ENCODE results near the gene CGRRF1.
A peak's percentile ranks its signal among the peaks of the same experiment; 100 is the strongest.

The CGRRF1 gene

GRCh38 chr14:54564071-54564867 lies 54.6 kb downstream of the CGRRF1 start:
- no peak overlapping the region for H3K27ac Mint-ChIP-seq (ENCODE audit: low read depth)
- DNase-seq (ENCODE audit: low spot score in 2 of 2) (no peak), ATAC-seq (replicated peaks; ENCODE audit: extremely low read depth, poor library complexity, severe bottlenecking) (no peak)
- H3K4me3 Mint-ChIP-seq: peak overlapping the region; percentile 84
- H3K27me3 Mint-ChIP-seq: peaks cover 36% of the 10 kb centered on the region
- peaks cover 11% of the 10 kb centered on the region for H3K4me1 Mint-ChIP-seq
- H3K36me3 Mint-ChIP-seq (ENCODE audit: insufficient read depth): peaks cover 6% of the 10 kb centered on the region
- H3K9me3 Mint-ChIP-seq: no peaks in the 10 kb centered on the region

GRCh38 chr14:54564868-54565784 lies 55.4 kb downstream of the CGRRF1 start:
- peak overlapping the region; percentile 67 for H3K27ac Mint-ChIP-seq (ENCODE audit: low read depth)
- peaks cover 40% of the 10 kb centered on the region for H3K27me3 Mint-ChIP-seq
- DNase-seq (ENCODE audit: low spot score in 2 of 2) (peak; percentile 27), ATAC-seq (replicated peaks; ENCODE audit: extremely low read depth, poor library complexity, severe bottlenecking) (peak; percentile 29)
- H3K4me3 Mint-ChIP-seq: peak overlapping the region; percentile 84
- H3K4me1 Mint-ChIP-seq: peaks cover 11% of the 10 kb centered on the region
- peaks cover 6% of the 10 kb centered on the region for H3K36me3 Mint-ChIP-seq (ENCODE audit: insufficient read depth)
- no peaks in the 10 kb centered on the region for H3K9me3 Mint-ChIP-seq

GRCh38 chr14:54565785-54566409 lies 56.2 kb downstream of the CGRRF1 start:
- Mint-ChIP-seq H3K4me1 (peaks cover 11% of the 10 kb centered on the region), H3K27ac (ENCODE audit: low read depth) (peak overlapping the region; percentile 67), H3K27me3 (peaks cover 36% of the 10 kb centered on the region), H3K36me3 (ENCODE audit: insufficient read depth) (peaks cover 6% of the 10 kb centered on the region), H3K4me3 (peak overlapping the region; percentile 84), H3K9me3 (no peaks in the 10 kb centered on the region)
- DNase-seq (ENCODE audit: low spot score in 2 of 2) (peak; percentile 57 to 64), ATAC-seq (replicated peaks; ENCODE audit: extremely low read depth, poor library complexity, severe bottlenecking) (peak; percentile 78)

GRCh38 chr14:54566410-54567223 lies 56.9 kb downstream of the CGRRF1 start, which contains the start of gene SAMD4A:
Gene SAMD4A, plus strand, starts transcription at chr14:54567128. Its CDS starts 789 bp downstream, at chr14:54567917.
- H3K9me3 Mint-ChIP-seq: no peaks in the 10 kb centered on the region
- H3K27ac Mint-ChIP-seq (ENCODE audit: low read depth): peak within 1 kb of the TSS; percentile 84
- peak within 1 kb of the TSS; percentile 93 for H3K4me3 Mint-ChIP-seq
- H3K36me3 Mint-ChIP-seq (ENCODE audit: insufficient read depth): peaks cover 6% of the 10 kb centered on the region
- peak; percentile 20 for ATAC-seq (replicated peaks; ENCODE audit: extremely low read depth, poor library complexity, severe bottlenecking)
- peaks cover 11% of the 10 kb centered on the region for H3K4me1 Mint-ChIP-seq
- peak; percentile 23 to 28 for DNase-seq (ENCODE audit: low spot score in 2 of 2)
- H3K27me3 Mint-ChIP-seq: peaks cover 35% of the 10 kb centered on the region

GRCh38 chr14:54567224-54567638 lies 57.5 kb downstream of the CGRRF1 start:
- H3K9me3 Mint-ChIP-seq: peaks cover 5% of the 10 kb centered on the region
- peak overlapping the region; percentile 84 for H3K27ac Mint-ChIP-seq (ENCODE audit: low read depth)
- peaks cover 11% of the 10 kb centered on the region for H3K4me1 Mint-ChIP-seq
- ATAC-seq (replicated peaks; ENCODE audit: extremely low read depth, poor library complexity, severe bottlenecking): no peak
- H3K4me3 Mint-ChIP-seq: peak overlapping the region; percentile 93
- peaks cover 36% of the 10 kb centered on the region for H3K27me3 Mint-ChIP-seq
- peaks cover 6% of the 10 kb centered on the region for H3K36me3 Mint-ChIP-seq (ENCODE audit: insufficient read depth)
- DNase-seq (ENCODE audit: low spot score in 2 of 2): no peak

GRCh38 chr14:54567639-54568561 lies 58.2 kb downstream of the CGRRF1 start:
- H3K4me1 Mint-ChIP-seq: peaks cover 11% of the 10 kb centered on the region
- peaks cover 6% of the 10 kb centered on the region for H3K36me3 Mint-ChIP-seq (ENCODE audit: insufficient read depth)
- DNase-seq (ENCODE audit: low spot score in 2 of 2) (peak in 1 of 2 donors; percentile 11), ATAC-seq (replicated peaks; ENCODE audit: extremely low read depth, poor library complexity, severe bottlenecking) (peak; percentile 15)
- peaks cover 8% of the 10 kb centered on the region for H3K9me3 Mint-ChIP-seq
- peaks cover 35% of the 10 kb centered on the region for H3K27me3 Mint-ChIP-seq
- peak overlapping the region; percentile 93 for H3K4me3 Mint-ChIP-seq
- peak overlapping the region; percentile 84 for H3K27ac Mint-ChIP-seq (ENCODE audit: low read depth)

GRCh38 chr14:54568821-54569595 lies 59.3 kb downstream of the CGRRF1 start:
- H3K4me1 Mint-ChIP-seq: peaks cover 11% of the 10 kb centered on the region
- peaks cover 8% of the 10 kb centered on the region for H3K9me3 Mint-ChIP-seq
- peaks cover 6% of the 10 kb centered on the region for H3K36me3 Mint-ChIP-seq (ENCODE audit: insufficient read depth)
- DNase-seq (ENCODE audit: low spot score in 2 of 2) (no peak), ATAC-seq (replicated peaks; ENCODE audit: extremely low read depth, poor library complexity, severe bottlenecking) (no peak)
- no peak overlapping the region for H3K27ac Mint-ChIP-seq (ENCODE audit: low read depth)
- peak overlapping the region; percentile 93 for H3K4me3 Mint-ChIP-seq
- H3K27me3 Mint-ChIP-seq: peaks cover 46% of the 10 kb centered on the region

- peaks cover 8% of the 10 kb centered on the region for H3K9me3 Mint-ChIP-seq
- no peak overlapping the region for H3K4me3 Mint-ChIP-seq
- H3K4me1 Mint-ChIP-seq: peaks cover 5% of the 10 kb centered on the region
- H3K27me3 Mint-ChIP-seq: peaks cover 56% of the 10 kb centered on the region
- no peak overlapping the region for H3K27ac Mint-ChIP-seq (ENCODE audit: low read depth)
- ATAC-seq (replicated peaks; ENCODE audit: extremely low read depth, poor library complexity, severe bottlenecking) (no peak), DNase-seq (ENCODE audit: low spot score in 2 of 2) (no peak)
- H3K36me3 Mint-ChIP-seq (ENCODE audit: insufficient read depth): peaks cover 6% of the 10 kb centered on the region
Measured at GRCh38 chr14:54570047-54570446, 60.3 kb downstream of the CGRRF1 start.

GRCh38 chr14:54570631-54571415 lies 61.1 kb downstream of the CGRRF1 start:
- H3K4me3 Mint-ChIP-seq: no peak overlapping the region
- H3K9me3 Mint-ChIP-seq: peaks cover 8% of the 10 kb centered on the region
- peaks cover 64% of the 10 kb centered on the region for H3K27me3 Mint-ChIP-seq
- H3K36me3 Mint-ChIP-seq (ENCODE audit: insufficient read depth): peaks cover 4% of the 10 kb centered on the region
- no peak overlapping the region for H3K27ac Mint-ChIP-seq (ENCODE audit: low read depth)
- DNase-seq (ENCODE audit: low spot score in 2 of 2) (no peak), ATAC-seq (replicated peaks; ENCODE audit: extremely low read depth, poor library complexity, severe bottlenecking) (no peak)
- peaks cover 5% of the 10 kb centered on the region for H3K4me1 Mint-ChIP-seq

- H3K36me3 Mint-ChIP-seq (ENCODE audit: insufficient read depth): peaks cover 7% of the 10 kb centered on the region
- H3K9me3 Mint-ChIP-seq: peaks cover 8% of the 10 kb centered on the region
- peaks cover 79% of the 10 kb centered on the region for H3K27me3 Mint-ChIP-seq
- peaks cover 3% of the 10 kb centered on the region for H3K4me1 Mint-ChIP-seq
- no peak overlapping the region for H3K27ac Mint-ChIP-seq (ENCODE audit: low read depth)
- no peak overlapping the region for H3K4me3 Mint-ChIP-seq
- DNase-seq (ENCODE audit: low spot score in 2 of 2): no peak
- no peak for ATAC-seq (replicated peaks; ENCODE audit: extremely low read depth, poor library complexity, severe bottlenecking)
Measured at GRCh38 chr14:54572316-54572715, 62.6 kb downstream of the CGRRF1 start.
